AG09309 (cell line): ENCODE results near the gene LUC7L3.

Source experiments
- DNase-seq: peaks from one replicate; pipeline ENCODE4 v3.0.0-alpha.2; 2010; ENCODE audit warnings: low read depth
- H3K4me3 ChIP-seq: 2 replicates; pipeline ENCODE4 v1.5.1; 2011; ENCODE audit warnings: mild to moderate bottlenecking, low read depth, low read length, moderate library complexity; ENCODE audit not compliant: control insufficient read depth
- CTCF ChIP-seq: IDR thresholded peaks from 2 replicates; pipeline ENCODE4 v1.5.1; 2011; ENCODE audit warnings: mild to moderate bottlenecking, low read depth, low read length, inconsistent platforms; ENCODE audit not compliant: insufficient read depth, control insufficient read depth; ENCODE audit errors: missing control alignments

LUC7L3 gene

GRCh38 chr17:50725769-50726655 is 6.6 kb downstream of the LUC7L3 start:
- DNase-seq = no peak
- H3K4me3 ChIP-seq = no peak overlapping the region
- TF ChIP-seq CTCF = no peak

- DNase-seq = no peak
- TF ChIP-seq CTCF = no peak
- H3K4me3 ChIP-seq = no peak overlapping the region
Measured at GRCh38 chr17:50728112-50728429, 8.7 kb downstream of the LUC7L3 start.

- no peak overlapping the region for H3K4me3 ChIP-seq
- DNase-seq = no peak
- no peak for TF ChIP-seq CTCF
Measured at GRCh38 chr17:50728881-50729765, 9.7 kb downstream of the LUC7L3 start.

- DNase-seq = no peak
- no peak for TF ChIP-seq CTCF
- H3K4me3 ChIP-seq = no peak overlapping the region
Measured at GRCh38 chr17:50731575-50732460, 12.4 kb downstream of the LUC7L3 start.

- no peak overlapping the region for H3K4me3 ChIP-seq
- DNase-seq = no peak
- TF ChIP-seq CTCF = no peak
Measured at GRCh38 chr17:50735287-50735686, 15.9 kb downstream of the LUC7L3 start.

- no peak for DNase-seq
- TF ChIP-seq CTCF = no peak
- H3K4me3 ChIP-seq = no peak overlapping the region
Measured at GRCh38 chr17:50737118-50737698, 17.8 kb downstream of the LUC7L3 start.
